Stimulated activated CD8-positive, alpha-beta memory T cell treated with anti-CD3 and anti-CD28 coated beads, Interleukin-4, amount 100 ng/mL, for 4 hours (primary cell): ENCODE results near the gene BRIP1.
"Not testable (repeated sequence)": the region's sequence is repeated elsewhere in the genome, so short reads cannot be mapped to it uniquely, and the experiment has no call there.

ENCODE experiments used
- DNase-seq, 2 donors: peaks; one replicate each; pipeline ENCODE4 v3.0.0-alpha.2; 2020; ENCODE audit warnings: low read depth in 2 of 2, low spot score in 1 of 2

BRIP1 gene

DNA sequence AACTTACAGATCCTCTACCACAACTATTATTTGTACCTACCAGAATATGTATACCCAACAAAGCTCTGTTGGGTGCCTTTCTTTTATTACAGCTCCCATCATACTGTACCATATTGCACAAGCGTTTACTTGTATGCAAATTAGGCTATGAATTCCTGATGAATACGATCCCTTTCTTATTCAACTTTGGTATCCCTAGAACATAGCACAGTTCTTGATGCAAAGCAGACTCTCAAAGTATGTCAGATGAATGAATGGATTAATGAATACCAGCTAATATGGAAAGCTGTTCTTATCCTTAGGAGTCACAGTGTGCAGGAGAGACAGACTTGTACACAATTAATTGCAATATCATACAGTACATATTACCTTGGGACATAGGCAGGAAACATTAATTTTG is 192.6 kb downstream of the BRIP1 start:
- DNase-seq: no peak

- no peak for DNase-seq
These were observed 193.8 kb downstream of the BRIP1 start for GRCh38 chr17:61669522-61669921.

DNA sequence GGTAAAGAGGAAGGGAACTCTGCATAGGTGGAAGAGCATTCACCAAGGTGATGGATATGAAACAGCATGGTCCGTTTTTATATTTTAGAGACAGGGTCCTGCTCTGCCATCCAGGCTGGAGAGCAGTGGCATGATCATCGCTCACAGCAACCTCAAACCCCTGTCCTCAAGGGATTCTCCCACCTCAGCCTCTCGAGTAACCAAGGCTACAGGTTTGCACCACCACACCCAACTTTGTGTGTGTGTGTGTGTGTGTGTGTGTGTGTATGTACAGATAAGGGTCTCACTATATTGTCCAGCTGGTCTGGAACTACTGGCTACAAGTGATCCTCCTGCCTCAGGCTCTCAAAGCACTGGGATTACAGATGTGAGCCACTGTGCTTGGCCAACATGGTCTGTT is 194.8 kb downstream of the BRIP1 start:
- no peak for DNase-seq

GRCh38 chr17:61666406-61667088 is 196.8 kb downstream of the BRIP1 start:
- DNase-seq: not testable (repeated sequence)

DNA sequence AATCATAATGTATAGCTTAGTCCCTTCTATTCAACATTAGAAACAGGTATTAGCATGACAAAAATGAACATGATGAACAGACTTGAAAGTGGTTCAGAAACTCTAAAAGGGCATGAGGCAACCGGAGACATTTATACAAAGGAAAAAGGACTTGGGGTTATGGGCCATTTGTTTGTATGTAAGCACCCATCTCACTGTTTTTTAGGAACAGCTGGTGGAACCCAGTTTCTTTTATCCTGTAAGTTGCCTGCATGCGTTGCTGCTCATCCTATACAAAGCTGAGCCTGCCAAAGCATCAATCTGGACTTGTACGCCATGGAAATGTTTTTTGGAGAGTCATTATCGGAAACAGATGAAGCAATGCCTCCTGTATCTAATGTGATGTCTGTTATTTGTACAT is 200.0 kb downstream of the BRIP1 start:
- no peak for DNase-seq

DNA sequence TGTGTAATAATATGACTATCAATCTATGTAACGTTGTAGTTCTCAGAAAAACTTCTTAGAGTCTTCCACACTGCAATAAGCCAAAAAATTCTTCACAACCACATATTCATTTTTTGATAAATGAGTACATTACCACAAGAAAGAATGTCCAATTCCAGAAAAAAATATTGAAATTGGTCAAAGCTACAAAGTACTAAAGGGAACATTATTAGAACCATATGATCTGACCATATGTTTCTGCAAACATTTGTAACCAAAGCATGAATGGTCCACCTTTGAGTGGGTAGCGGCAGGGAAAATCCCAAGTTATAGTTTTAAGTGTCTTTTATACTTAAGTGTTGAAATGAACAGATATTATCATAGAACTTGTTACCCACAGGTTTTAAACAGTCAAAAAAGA is 200.6 kb downstream of the BRIP1 start:
- no peak for DNase-seq

- DNase-seq: no peak
These were observed 201.1 kb downstream of the BRIP1 start for GRCh38 chr17:61662186-61662585.

GRCh38 chr17:61660746-61661485 is 202.4 kb downstream of the BRIP1 start:
- no peak for DNase-seq

- DNase-seq: no peak
These were observed 203.9 kb downstream of the BRIP1 start for GRCh38 chr17:61659437-61659836.

- no peak for DNase-seq
These were observed 205.1 kb downstream of the BRIP1 start for GRCh38 chr17:61658183-61658582.

DNA sequence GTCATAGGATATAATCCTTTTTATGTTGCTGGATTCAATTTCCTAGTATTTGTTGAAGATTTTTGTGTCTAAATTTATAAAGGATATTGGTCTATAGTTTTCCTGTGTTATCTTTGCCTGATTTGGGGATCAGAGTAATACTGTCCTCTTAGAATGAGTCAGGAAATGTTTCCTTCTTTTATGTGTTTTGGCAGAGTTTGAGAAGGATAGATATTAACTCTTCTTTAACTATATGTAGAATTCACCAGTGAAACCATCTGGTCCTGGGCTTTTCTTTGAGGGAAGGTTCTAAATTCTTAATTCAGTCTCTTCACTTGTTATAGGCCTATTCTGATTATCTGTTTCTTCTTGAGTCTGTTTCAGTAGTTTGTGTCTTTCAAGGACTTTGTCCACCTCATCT is 206.0 kb downstream of the BRIP1 start:
- no peak for DNase-seq

DNA sequence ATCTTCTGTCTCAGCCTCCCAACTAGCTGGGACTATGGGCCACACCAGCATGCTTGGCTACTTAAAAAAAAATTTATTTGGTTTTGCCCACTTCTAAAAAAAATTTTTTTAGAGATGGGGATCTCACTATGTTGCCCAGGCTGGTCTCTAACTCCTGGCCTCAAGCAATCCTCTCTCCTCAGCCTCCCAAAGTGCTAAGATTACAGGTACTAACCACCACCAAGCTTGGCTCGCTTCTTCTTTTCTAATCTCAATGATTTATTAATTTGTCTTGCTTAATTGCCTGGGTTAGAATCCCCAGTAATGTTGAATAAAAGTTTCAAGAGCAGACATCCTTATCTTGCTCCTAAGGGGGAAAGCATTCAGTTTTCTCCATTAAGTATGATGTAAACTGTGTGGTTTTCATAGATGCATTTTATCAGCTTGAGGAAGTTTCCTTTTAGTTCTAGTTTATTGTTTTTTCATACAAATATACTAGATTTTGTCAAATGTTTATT is 206.6 kb downstream of the BRIP1 start:
- DNase-seq: no peak

- DNase-seq: no peak
These were observed 212.6 kb downstream of the BRIP1 start for GRCh38 chr17:61650749-61651148.

GRCh38 chr17:61648587-61648986 is 214.7 kb downstream of the BRIP1 start:
- DNase-seq: no peak

DNA sequence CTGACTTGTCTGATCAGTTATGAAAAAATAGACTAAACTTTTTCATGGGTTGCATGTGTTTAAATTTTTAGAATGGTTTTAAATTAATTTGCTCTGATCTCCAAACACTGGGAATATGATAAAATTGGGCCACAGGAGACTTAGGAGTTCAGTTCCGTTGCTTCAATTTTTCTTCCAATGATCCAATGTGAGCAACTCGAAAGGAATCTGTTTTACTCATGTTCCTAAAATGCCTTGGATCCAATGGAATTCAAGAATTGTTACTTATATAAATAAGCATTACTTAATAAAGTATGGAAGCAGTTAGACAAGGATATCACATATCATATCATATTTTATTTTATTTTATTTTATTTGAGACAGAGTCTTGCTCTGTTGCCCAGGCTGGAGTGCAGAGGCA is 216.3 kb downstream of the BRIP1 start:
- DNase-seq: no peak

GRCh38 chr17:61646482-61646881 is 216.8 kb downstream of the BRIP1 start:
- DNase-seq: no peak

DNA sequence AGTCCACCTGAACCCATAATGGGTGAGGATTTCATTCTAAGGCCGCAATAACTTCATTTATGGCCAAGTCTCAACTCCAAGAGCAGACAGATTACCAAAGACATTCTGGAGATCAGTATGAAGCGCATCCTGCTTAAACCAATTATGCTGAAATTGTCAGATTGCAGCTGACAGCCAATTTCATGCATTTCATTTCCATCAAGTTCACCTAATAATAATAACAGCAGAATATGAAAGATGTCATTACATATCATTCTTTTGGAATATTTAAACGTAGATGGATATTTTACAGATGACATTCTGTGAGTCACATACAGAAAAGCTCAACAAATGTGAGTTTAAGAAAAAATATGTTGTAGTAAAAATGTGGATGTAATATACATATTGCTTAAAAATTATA is 217.4 kb downstream of the BRIP1 start:
- no peak for DNase-seq

DNA sequence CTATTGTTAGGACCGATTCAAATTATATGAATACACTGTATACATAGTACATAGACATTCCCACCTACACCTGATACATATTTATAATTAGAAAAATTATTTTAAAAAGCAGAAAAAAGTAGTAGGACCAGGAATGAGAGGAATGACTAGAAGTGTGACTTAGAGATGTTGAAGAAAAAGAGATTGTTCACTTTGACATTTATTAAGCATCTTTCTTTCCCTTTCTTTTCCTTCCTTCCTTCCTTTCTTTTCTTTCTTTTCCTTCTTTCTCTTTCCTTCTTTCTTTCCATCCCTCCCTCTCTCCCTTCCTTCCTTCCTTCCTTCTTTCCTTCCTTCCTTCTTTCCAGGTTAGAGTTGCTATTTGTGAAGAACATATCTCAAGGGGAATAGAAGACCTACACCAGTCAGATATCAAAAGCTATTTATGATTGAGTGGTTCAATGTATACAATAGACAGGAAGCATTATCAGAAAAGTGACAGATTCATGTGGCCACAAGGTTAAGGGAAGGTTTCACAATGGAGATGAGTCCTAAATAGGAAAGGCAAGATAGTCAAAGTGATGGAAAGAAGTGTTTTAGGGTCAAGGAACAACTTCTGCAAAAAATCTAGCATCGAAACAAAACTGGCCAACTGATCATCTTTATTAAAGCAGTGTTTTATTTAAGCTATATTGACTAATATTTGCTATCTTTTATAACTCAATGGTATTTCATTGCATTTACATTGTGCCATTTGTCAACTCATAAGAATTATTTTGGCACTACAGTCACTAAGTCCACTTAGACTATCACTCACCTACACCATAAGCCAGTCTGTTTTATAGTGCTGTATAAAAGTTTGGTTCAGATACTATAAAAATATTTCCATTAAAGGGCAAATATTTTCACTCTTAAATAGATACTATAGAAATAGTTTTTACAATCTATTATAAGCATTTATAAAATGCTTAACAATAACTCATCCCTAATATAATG is 218.2 kb downstream of the BRIP1 start:
- no peak for DNase-seq

DNA sequence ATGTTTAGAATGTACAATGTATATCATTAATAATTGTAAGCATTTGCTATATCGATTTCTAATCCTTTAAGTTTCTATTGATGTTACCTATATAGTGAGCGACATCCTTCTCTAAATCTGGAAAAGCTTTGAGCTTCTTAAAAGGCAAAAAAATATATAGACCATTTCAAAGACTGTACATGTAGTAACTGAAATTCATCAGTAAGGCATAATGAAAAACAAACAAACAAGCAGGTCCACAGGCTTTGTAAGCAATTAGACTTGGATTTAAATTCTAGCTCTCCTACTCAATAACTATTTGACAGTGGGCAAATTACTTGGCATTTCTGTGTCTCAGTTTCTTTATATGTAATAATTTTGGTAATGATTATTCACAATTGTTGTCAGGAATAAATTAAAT is 220.6 kb downstream of the BRIP1 start:
- DNase-seq: no peak

DNA sequence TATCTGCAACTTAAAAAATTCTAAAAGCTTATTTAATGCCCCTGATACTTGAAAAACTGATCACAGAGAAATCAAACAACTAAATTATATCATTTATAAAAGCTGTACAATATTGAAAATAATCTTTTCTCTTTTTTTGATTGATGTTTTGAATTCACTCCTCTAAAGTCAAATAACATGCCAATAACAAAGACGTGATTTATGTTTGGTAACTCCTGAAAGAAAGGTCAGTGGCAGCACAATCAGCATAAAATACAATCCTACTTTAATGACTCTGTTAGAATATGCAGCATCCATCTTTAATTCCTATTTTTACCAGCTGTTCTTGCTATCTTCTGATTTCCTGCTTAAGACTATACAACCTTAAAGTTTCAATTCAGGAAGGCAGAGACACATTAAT is 221.6 kb downstream of the BRIP1 start:
- DNase-seq: no peak

DNA sequence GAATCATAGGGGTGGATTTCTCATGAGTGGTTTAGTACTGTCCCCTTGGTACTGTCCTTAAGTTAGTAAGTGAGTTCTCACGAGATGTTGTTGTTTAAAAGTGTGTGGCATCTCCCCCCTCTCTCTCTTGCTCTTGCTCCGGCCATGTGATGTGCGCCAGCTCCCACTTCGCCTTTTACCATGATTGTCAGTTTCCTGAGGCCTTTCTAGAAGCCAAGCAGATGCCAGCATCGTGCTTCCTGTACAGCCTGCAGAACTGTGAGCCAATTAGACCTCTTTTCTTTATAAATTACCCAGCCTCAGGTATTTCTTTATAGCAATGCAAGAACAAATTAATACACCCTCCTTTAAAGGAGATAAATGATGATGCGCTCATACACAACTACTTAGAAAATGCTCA is 222.2 kb downstream of the BRIP1 start:
- DNase-seq: no peak

GRCh38 chr17:61639818-61640217 is 223.5 kb downstream of the BRIP1 start:
- DNase-seq: no peak
